CMK (cell line): Measurements from ENCODE around the gene MALRD1.
"Not testable (repeated sequence)": the region's sequence is repeated elsewhere in the genome, so short reads cannot be mapped to it uniquely, and the experiment has no call there.

Experiments
- DNase-seq: peaks from one replicate; pipeline ENCODE4 v3.0.0-alpha.2; 2010; ENCODE audit warnings: low read depth

MALRD1 gene

DNA sequence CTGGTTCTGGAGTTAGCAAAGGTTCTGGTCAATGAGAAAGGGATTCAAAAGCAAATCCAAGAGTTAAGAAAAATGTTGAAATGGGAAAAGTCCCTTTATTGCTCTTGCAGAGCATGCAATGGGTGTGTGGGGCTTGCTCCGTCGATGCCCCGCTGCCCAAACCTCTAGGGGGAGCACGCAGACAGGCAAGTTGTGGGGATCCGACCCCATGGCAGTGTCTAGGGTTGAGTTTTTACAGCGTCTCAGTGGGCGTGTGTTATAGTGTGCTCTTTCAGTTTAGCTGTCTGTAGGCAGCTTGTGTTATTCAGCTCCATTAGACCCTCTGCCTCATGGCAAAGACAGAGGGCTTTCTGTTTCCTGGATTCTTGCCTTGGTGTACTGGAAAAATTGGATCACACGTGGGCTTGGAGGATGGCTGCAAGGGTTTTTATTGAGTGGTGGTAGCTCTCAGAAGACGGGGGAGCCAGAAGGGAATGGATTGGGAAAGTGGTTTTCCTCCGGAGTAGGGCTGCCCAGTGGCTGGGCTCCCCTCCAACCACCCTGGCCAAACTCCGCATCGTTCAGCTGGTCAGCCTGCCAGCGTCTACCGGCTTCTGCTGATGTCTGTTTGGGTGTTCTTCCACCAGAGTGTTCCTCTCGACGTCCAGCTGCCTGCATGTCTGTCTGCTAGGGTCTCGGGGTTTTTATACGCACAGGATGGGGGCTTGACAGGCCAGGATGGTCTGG is 665.4 kb downstream of the MALRD1 start:
- DNase-seq: no peak

- no peak for DNase-seq
These were observed 670.7 kb downstream of the MALRD1 start for GRCh38 chr10:19719284-19719683.

DNA sequence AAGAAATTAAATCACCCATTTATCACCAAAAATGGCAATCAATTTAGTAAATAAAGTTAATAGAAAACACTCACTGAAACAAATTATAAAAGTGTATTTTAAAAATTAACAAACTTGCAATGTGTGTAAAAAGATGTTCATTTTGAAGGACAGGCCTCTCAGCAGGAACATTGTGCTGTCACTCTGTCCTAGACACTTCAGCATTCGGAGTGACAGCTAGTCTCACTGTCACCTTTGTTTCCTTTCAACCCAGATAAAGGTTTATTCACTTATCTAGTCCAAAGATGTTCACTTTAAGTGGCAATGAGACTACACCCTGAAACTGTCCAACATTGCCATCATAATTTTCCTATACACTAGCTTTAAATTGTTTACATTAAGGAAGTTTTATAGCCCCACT is 675.7 kb downstream of the MALRD1 start:
- no peak for DNase-seq

DNA sequence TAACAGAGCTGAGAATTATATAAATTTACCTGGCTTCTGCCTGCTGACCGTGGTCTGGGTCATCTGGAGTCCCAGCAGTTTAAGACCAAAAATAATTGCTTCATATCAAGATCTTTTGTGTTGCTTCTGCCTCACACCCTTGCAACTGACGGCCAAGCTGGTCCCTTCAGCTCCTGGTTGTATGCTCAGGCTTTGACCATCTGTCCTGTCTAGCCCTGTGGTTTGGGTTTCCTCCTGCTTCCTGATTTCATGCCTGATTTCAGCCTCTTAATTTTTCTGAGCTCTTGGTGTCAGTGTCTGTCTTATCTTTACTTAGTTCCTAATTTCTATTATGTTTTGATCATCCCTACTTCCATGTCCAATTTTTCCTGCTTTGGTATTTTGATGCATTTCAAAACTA is 679.8 kb downstream of the MALRD1 start:
- no peak for DNase-seq

DNA sequence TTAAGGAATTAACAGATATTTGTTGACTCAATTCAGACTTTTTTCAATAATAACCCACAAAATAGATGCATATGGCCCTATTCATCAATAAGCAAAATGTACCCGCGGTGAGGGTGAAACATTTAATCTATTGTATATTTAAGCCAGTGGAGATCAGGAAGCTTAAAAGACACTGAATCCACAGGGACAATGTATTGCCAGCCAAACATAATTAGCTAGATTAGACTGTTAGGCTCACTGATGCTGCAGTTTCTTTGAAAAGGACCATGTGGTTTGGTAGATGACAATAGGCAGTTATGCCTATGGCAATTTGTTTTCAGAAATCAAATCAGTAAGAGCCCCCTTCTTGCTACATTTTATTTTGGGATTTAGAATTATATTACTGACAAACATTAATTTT is 680.4 kb downstream of the MALRD1 start:
- DNase-seq: no peak

GRCh38 chr10:19730167-19730906 is 681.7 kb downstream of the MALRD1 start:
- no peak for DNase-seq

DNA sequence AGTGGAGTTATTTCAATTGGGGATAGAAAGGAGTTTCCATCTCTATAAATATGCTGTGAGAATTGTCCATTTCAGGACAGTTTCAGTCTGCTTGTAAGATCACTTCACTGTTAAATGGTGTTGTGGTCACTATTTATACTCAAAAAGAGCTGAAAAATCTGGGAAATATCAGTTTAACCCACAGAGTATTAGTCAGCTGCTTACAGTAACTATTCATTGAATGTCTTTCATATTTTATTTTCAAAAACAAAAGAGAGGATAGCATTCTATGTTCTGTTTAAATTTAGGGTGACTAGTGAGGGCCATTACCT is 682.3 kb downstream of the MALRD1 start:
- no peak for DNase-seq

GRCh38 chr10:19731560-19731959 is 683.0 kb downstream of the MALRD1 start:
- DNase-seq: no peak

DNA sequence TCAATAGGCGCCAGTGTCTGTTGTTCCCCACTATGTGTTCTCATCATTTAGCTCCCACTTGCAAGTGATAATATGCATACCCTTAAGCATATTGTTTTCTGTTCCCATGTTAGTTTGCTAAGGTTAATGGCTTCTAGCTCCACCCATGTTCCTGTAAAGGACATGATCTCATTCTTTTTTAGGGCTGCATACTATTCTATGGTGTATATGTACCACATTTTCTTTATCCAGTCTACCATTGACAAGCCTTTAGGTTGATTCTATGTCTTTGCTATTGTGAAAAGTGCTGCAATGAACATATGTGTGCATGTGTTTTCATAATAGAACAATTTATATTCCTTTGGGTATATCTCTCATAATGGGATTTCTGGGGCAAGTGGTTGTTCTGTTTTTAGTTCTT is 689.8 kb downstream of the MALRD1 start:
- no peak for DNase-seq

- DNase-seq: not testable (repeated sequence)
These were observed 690.6 kb downstream of the MALRD1 start for GRCh38 chr10:19739232-19739631.

DNA sequence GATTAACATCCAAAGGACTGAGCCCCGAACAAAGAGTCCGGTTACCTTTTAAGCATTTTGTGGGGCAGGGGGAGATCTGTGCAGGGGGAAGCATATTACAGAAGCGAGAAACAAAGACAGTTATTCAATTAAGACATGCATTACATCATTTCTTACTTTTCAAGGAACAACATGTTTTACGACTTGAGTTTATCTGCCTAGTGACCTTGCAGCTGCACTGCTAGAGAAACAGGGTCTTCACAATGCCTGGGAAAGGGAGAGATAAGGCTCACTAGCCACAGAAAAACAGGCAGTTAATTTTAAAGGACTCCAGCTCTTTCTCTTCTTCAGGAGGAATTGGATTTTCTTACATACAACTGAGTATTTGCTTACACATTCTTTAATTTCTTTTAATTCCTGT is 693.5 kb downstream of the MALRD1 start:
- not testable (repeated sequence) for DNase-seq

- DNase-seq: no peak
These were observed 697.1 kb downstream of the MALRD1 start for GRCh38 chr10:19745672-19746071.

DNA sequence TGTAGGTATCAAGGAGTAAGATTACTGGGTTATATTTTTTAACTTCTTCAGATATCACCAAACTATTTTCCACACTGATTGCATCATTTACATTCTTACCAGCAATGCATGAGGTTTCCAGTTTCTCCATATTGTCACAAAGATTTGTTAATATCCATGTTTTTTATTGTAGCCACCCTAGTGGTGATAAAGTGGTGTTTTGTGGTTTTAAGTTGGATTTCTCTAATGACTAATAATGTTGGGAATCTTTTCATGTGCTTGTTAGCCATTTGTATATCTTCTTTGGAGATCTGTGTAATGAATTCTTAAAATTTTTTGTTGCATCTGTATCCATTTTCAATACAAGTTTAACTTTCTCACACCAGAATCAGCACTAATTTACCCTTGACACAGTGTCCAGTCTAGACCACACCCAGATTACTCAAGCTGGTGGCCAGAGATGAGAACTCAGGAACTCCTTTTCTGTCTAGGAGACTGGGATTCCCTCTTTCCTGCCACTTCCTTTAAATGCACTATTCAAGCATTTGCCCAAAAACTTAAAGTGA is 700.7 kb downstream of the MALRD1 start:
- DNase-seq: no peak

DNA sequence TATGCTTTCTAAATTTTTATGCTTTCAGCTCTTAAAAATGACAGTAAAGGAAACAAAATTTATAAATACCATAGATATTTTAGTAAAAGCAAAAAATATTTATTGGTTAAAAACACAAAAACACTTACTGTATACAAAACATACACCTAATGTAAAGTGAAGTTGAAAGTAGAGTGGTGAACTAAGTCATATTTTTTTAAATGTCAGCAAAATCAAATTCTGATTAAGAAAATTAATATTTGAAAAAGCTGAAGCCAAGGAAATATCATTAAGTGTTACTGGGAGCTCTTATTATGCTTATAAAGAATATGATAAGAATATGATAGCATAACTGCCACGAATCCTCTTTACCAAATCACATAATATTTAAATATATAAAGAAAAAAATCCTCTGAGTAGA is 702.4 kb downstream of the MALRD1 start:
- DNase-seq: no peak

DNA sequence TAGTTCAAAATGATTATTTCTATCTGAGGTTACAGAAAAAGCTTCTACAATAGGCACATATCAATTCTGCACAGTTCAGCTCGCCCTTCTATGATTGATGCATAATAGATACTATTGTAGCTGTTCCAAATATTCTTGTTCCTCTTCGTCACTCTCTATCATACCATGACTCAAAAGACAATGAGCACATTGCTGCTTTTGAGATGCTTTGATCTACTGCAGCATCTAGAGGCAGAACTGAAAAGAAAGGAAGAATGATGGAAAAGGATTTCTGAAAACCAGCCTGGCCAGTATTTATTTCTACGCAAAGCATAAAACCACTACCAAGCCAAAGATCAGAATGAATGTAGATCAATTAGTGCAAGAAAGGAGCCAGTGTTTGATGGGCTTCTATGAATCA is 708.3 kb downstream of the MALRD1 start:
- DNase-seq: no peak

- DNase-seq: no peak
These were observed 713.4 kb downstream of the MALRD1 start for GRCh38 chr10:19762026-19762425.

GRCh38 chr10:19764111-19764510 is 715.5 kb downstream of the MALRD1 start:
- DNase-seq: no peak

- DNase-seq: no peak
These were observed 719.3 kb downstream of the MALRD1 start for GRCh38 chr10:19767876-19768275.

- DNase-seq: not testable (repeated sequence)
These were observed 721.2 kb downstream of the MALRD1 start for GRCh38 chr10:19769826-19770225.

- DNase-seq: no peak
These were observed 724.4 kb downstream of the MALRD1 start for GRCh38 chr10:19772972-19773371.

- no peak for DNase-seq
These were observed 726.7 kb downstream of the MALRD1 start for GRCh38 chr10:19775296-19775695.

DNA sequence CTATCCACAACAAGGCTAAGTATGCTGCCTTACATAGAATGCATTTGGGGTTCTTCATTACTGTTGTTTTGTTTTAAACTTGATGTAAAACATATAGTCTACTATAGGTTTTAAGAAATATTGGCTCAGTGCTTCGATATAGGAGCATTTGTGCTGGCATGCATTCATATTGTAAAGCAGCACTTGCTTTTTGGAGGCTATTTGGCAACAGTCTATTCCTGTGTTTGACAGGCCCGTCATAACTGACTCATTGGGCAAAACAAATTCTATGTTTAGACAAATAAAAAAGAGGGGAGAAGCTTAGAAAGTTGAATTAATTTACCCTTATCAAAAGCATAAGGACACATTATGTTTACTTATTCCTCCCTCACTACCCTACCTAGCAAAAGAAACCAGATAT is 729.2 kb downstream of the MALRD1 start:
- no peak for DNase-seq

GRCh38 chr10:19778996-19779395 is 730.4 kb downstream of the MALRD1 start:
- DNase-seq: no peak
